Transverse colon (tissue), 4 donors: ENCODE results near the gene SF3B3.

ENCODE experiments used
- CTCF ChIP-seq, 5 experiments: fragments of 200-600 bp in 3 of 5; fragments of 450-650 bp in 2 of 5; sonication (generic) in 3 of 5; IDR thresholded peaks; 1 replicate in 2 of 5; 2 replicates in 3 of 5; pipeline ENCODE4 v1.5.1; 2016 to 2017; ENCODE audit warnings: antibody characterized with exemption in 5 of 5, inconsistent platforms in 3 of 5, mild to moderate bottlenecking in 2 of 5, moderate library complexity in 1 of 5
- POLR2A ChIP-seq: fragments of 450-650 bp; IDR thresholded peaks from one replicate; pipeline ENCODE4 v1.6.1; 2016; ENCODE audit warnings: antibody characterized with exemption, mild to moderate bottlenecking, moderate library complexity
- POLR2AphosphoS5 ChIP-seq, 3 donors: sonication (generic); formaldehyde crosslinking; IDR thresholded peaks; one replicate each; pipeline ENCODE4 v1.6.1; 2016; ENCODE audit warnings: antibody characterized with exemption in 3 of 3

- no peak for TF ChIP-seq CTCF (IDR thresholded peaks at IDR 0.05)
- no peak for TF ChIP-seq POLR2AphosphoS5 (IDR thresholded peaks at IDR 0.05)
- TF ChIP-seq POLR2A, result no peak
Measured at GRCh38 chr16:70590722-70591415, 67.3 kb downstream of the SF3B3 start.
